Type B pancreatic cell (in vitro differentiated cells): ENCODE results near the gene ENTPD8. TPM values are rescaled to one million over a fixed set of nuclear protein-coding genes. Genes with fewer than 3 reads are reported as not detected.

Experiments
- DNase-seq: peaks from one replicate; pipeline ENCODE4 v3.0.0; 2021; ENCODE audit warnings: mixed read lengths; ENCODE audit not compliant: unreplicated experiment; ENCODE audit errors: extremely low spot score
- H3K27ac Mint-ChIP-seq: 2 replicates; pipeline ENCODE4 v1.8.0; 2021; ENCODE audit warnings: mild to moderate bottlenecking, mixed read lengths
- H3K27me3 Mint-ChIP-seq: 2 replicates; pipeline ENCODE4 v1.8.0; 2021; ENCODE audit warnings: mixed read lengths
- H3K36me3 Mint-ChIP-seq: 2 replicates; pipeline ENCODE4 v1.8.0; 2021; ENCODE audit warnings: mixed read lengths
- H3K4me1 Mint-ChIP-seq: one replicate; pipeline ENCODE4 v1.8.0; 2021; ENCODE audit warnings: mixed read lengths; ENCODE audit not compliant: unreplicated experiment
- H3K4me3 Mint-ChIP-seq: 2 replicates; pipeline ENCODE4 v1.8.0; 2021; ENCODE audit warnings: mild to moderate bottlenecking, mixed read lengths
- H3K9me3 Mint-ChIP-seq: 2 replicates; pipeline ENCODE4 v1.8.0; 2021; ENCODE audit warnings: mixed read lengths
- total RNA-seq: library from RNA; stranded (reverse); gene quantifications from 2 replicates; pipeline ENCODE4 v1.2.1, GENCODE V29; 2021; ENCODE audit warnings: low replicate concordance
- TF ChIP-seq, protein P1 (sequence below): fragments of 200-600 bp; sonication (generic); conservative IDR thresholded peaks from 2 replicates; pipeline ENCODE4 v1.5.0; 2021; ENCODE audit warnings: antibody characterized with exemption, mild to moderate bottlenecking

The ENTPD8 gene
- total RNA-seq, 1 donor from 2014 or later, result 2.1 TPM

DNA sequence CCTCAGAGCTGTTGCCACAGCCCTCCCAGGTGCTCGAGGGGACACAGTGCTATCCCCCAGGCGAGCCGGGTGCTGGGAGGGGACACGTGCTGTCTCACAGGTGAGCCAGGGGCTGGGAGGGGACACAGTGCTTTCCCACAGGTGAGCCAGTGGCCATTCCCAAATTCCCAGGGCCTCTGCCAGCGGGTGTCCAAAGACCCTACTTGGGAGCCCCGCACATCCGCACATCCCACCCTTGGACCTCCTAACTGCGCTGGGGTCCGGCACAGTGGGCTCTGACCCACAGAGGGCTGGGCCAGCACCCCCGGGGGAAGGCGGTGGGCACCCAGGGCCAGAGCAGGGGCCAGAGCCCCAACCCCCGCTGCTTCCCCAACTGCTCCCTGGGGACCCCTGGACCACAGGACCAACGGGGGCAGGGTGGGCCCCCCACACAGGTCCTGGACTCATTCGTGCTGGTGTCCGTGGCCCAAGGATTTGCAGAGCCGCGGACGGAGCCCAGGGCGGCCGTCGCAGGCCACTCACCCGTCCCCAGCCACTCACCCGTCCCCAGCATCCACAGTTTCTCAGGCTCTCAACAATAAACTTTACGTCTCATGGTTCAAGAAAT, 36.1 kb downstream of the ENTPD8 start:
- Mint-ChIP-seq H3K27ac (no peak overlapping the region), H3K4me3 (no peak overlapping the region), H3K4me1 (no peaks in the 10 kb centered on the region), H3K36me3 (peaks cover 8% of the 10 kb centered on the region), H3K9me3 (no peaks in the 10 kb centered on the region), H3K27me3 (no peaks in the 10 kb centered on the region)
- DNase-seq, result no peak
- TF ChIP-seq, protein P1, sequence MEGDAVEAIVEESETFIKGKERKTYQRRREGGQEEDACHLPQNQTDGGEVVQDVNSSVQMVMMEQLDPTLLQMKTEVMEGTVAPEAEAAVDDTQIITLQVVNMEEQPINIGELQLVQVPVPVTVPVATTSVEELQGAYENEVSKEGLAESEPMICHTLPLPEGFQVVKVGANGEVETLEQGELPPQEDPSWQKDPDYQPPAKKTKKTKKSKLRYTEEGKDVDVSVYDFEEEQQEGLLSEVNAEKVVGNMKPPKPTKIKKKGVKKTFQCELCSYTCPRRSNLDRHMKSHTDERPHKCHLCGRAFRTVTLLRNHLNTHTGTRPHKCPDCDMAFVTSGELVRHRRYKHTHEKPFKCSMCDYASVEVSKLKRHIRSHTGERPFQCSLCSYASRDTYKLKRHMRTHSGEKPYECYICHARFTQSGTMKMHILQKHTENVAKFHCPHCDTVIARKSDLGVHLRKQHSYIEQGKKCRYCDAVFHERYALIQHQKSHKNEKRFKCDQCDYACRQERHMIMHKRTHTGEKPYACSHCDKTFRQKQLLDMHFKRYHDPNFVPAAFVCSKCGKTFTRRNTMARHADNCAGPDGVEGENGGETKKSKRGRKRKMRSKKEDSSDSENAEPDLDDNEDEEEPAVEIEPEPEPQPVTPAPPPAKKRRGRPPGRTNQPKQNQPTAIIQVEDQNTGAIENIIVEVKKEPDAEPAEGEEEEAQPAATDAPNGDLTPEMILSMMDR, result no peak

DNA sequence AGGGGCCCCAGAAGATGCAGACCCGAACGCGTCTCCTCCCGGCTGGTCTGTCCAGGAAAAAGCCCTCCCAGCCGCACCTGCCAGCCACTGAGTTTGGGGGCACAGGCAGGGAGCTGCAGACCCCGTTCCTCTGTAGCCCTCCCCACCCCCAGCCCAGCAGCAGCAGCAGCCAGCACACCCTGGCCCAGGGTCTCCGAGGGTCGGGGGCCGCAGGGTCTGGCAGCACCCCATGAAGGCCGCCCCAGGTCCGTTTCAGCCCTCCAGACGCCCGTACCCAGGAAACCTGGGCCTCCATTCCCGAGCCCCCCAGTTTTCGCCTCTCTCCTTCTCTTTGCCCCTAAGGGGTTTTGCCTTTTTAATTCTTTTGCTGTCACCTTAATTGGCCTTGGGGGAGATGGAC, 37.9 kb downstream of the ENTPD8 start:
- H3K9me3 Mint-ChIP-seq, result no peaks in the 10 kb centered on the region
- H3K36me3 Mint-ChIP-seq, result peaks cover 13% of the 10 kb centered on the region
- H3K4me1 Mint-ChIP-seq, result peaks cover 4% of the 10 kb centered on the region
- DNase-seq, result no peak
- H3K4me3 Mint-ChIP-seq, result no peak overlapping the region
- TF ChIP-seq, protein P1, result no peak
- no peak overlapping the region for H3K27ac Mint-ChIP-seq
- no peaks in the 10 kb centered on the region for H3K27me3 Mint-ChIP-seq

DNA sequence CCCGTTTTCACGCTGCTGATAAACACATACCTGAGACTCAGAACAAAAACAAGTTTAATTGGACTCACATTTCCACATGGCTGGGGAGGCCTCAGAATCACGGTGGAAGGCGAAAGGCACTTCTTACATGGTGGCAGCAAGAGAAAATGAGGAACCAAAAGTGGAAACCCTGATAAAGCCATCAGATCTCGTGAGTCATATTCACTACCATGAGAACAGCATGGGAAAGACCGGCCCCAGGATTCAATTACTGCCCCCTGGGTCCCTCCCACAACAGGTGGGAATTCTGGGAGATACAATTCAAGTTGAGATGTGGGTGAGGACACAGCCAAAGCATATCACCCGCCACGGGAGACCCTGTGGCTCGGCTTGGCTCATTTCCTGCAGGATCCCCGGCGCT, 38.4 kb downstream of the ENTPD8 start:
- H3K27ac Mint-ChIP-seq, result no peak overlapping the region
- peaks cover 4% of the 10 kb centered on the region for H3K4me1 Mint-ChIP-seq
- H3K4me3 Mint-ChIP-seq, result no peak overlapping the region
- H3K36me3 Mint-ChIP-seq, result peaks cover 16% of the 10 kb centered on the region
- no peaks in the 10 kb centered on the region for H3K9me3 Mint-ChIP-seq
- DNase-seq, result no peak
- H3K27me3 Mint-ChIP-seq, result no peaks in the 10 kb centered on the region
- TF ChIP-seq, protein P1, result no peak

DNA sequence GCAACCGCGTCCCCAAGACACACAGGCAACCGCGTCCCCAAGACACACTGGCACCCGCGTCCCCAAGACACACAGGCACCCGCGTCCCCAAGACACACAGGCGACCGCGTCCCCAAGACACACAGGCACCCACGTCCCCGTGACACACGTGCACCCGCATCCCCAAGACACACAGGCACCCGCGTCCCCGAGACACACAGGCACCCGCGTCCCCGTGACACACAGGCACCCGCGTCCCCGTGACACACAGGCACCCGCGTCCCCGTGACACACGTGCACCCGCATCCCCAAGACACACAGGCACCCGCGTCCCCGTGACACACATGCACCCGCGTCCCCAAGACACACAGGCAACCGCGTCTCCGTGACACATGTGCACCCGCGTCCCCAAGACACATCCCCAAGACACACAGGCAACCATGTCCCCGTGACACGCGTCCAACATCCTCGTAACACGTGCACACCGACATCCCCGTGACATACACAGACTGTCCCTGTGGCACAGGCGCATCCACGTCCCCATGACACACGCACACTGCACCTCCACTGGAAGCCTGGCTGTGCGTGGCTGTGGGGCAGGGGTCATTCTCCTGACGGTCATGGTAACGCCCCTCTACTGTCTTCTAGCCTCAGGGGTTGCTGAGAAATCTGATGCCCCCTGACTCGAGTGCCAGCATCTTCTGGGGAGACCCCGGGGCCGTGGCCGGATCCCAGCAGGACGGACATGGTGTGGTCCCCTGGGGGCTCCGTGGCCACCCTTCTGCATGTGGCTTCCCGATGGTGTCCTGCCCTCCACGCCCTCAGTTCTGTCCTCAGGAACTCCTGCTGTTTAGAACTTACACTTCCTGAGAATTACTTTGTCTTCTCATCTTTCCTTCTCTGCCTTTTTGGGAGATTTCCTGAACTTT, 42.3 kb downstream of the ENTPD8 start:
- H3K36me3 Mint-ChIP-seq, result peaks cover 23% of the 10 kb centered on the region
- TF ChIP-seq, protein P1, result no peak
- no peaks in the 10 kb centered on the region for H3K27me3 Mint-ChIP-seq
- no peak overlapping the region for H3K27ac Mint-ChIP-seq
- H3K4me3 Mint-ChIP-seq, result no peak overlapping the region
- H3K4me1 Mint-ChIP-seq, result peaks cover 4% of the 10 kb centered on the region
- DNase-seq, result no peak
- H3K9me3 Mint-ChIP-seq, result no peaks in the 10 kb centered on the region

DNA sequence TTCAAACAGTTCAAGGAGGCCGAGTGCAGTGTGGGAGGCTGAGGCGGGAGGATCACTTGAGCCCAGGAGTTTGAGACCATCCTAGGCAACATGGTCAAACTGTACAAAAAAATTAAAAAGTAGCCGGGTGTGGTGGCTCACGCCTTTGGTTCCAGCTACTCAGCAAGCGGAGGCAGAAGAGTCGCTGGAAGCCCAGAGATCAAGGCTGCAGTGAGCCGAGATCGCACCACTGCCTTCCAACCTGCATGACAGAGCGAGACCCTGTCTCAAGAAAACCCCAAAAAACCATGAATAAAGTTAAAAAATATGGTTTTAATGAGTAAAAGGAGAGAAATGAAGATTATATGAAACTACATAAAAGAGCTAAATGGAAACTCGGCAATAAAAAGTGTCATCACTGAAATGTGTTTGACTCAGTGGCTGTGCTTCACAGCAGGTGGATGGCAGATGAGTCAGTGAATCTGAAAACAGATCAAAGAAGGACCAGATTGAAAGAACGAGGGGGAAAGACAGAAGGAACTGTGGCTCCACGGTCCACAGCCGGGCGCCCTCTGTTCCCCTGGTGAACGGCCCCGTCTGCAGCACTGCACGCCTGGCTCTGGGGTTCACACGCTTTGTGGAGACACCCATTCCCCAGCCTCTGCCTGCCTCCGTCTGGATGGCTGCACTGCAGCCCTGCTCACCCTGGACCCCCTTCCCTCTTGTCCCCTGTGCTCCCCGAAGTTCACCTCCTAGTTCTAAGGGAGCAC, 43.3 kb downstream of the ENTPD8 start:
- H3K27me3 Mint-ChIP-seq, result no peaks in the 10 kb centered on the region
- H3K4me1 Mint-ChIP-seq, result peaks cover 4% of the 10 kb centered on the region
- TF ChIP-seq, protein P1, result no peak
- DNase-seq, result no peak
- no peaks in the 10 kb centered on the region for H3K9me3 Mint-ChIP-seq
- H3K27ac Mint-ChIP-seq, result no peak overlapping the region
- no peak overlapping the region for H3K4me3 Mint-ChIP-seq
- H3K36me3 Mint-ChIP-seq, result peaks cover 23% of the 10 kb centered on the region
